Ishikawa (cell line): ENCODE measurements around the gene ASPSCR1.

Source experiments
- CEBPB ChIP-seq: IDR thresholded peaks from 2 replicates; pipeline ENCODE4 v1.6.1; 2012
- CREB1 ChIP-seq: IDR thresholded peaks from 2 replicates; pipeline ENCODE4 v1.6.1; 2012; ENCODE audit warnings: low read depth
- EGR1 ChIP-seq: IDR thresholded peaks from 2 replicates; pipeline ENCODE4 v1.6.1; 2012
- EP300 ChIP-seq: IDR thresholded peaks from 2 replicates; pipeline ENCODE4 v1.6.1; 2012; ENCODE audit warnings: borderline replicate concordance
- FOXM1 ChIP-seq: IDR thresholded peaks from 2 replicates; pipeline ENCODE4 v1.6.1; 2012; ENCODE audit warnings: low read depth, borderline replicate concordance
- MAX ChIP-seq: IDR thresholded peaks from 2 replicates; pipeline ENCODE4 v1.6.1; 2012
- NFIC ChIP-seq: IDR thresholded peaks from 2 replicates; pipeline ENCODE4 v1.6.1; 2012
- TCF12 ChIP-seq: IDR thresholded peaks from 2 replicates; pipeline ENCODE4 v1.6.1; 2012; ENCODE audit warnings: low read depth
- TF ChIP-seq, protein P1 (sequence below): IDR thresholded peaks from 2 replicates; pipeline ENCODE4 v1.6.1; 2012

DNA sequence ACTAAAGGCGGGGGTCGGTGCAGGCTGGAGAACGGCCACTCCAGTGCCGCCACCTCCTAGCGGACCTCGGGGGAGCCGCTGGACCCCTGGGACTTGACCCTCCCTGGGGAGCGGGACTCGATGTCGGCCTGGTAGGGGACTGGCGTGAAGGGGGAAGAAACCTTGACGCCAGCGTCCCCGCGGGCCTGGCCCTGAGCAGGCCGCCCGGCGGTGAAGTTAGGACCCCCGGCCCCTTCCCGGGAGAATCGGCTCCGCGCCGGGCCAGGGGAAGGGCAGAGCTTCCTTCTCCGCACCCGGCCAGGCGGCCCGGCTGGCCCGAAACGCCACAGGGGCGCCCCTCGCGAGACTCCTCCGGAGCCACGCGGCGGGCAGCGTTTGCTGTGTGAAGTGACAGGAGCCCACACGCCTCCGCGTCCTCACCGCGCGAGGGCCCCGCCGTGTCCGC lies 87.8 kb downstream of the ASPSCR1 start:
- TF ChIP-seq MAX = 0 out of 2 replicates have a peak, but pooled peaks have one; percentile 6
- no peak for TF ChIP-seq CREB1
- no peak for TF ChIP-seq EGR1
- no peak for TF ChIP-seq FOXM1
- TF ChIP-seq NFIC = no peak
- no peak for TF ChIP-seq CEBPB
- TF ChIP-seq, protein P1, sequence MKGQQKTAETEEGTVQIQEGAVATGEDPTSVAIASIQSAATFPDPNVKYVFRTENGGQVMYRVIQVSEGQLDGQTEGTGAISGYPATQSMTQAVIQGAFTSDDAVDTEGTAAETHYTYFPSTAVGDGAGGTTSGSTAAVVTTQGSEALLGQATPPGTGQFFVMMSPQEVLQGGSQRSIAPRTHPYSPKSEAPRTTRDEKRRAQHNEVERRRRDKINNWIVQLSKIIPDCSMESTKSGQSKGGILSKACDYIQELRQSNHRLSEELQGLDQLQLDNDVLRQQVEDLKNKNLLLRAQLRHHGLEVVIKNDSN = no peak
- TF ChIP-seq TCF12 = no peak
- no peak for TF ChIP-seq EP300
